Activated CD8-positive, alpha-beta memory T cell treated with anti-CD3 and anti-CD28 coated beads for 24 hours (primary cell): ENCODE data around the gene ZAP70.
"Not testable (repeated sequence)": the region's sequence is repeated elsewhere in the genome, so short reads cannot be mapped to it uniquely, and the experiment has no call there.

Source experiments
- DNase-seq: peaks from one replicate; pipeline ENCODE4 v3.0.0-alpha.2; 2020

Gene ZAP70

GRCh38 chr2:97699765-97700444, 13.5 kb upstream of the ZAP70 start:
- peak; percentile 87 for DNase-seq

GRCh38 chr2:97701186-97701585, 12.2 kb upstream of the ZAP70 start:
- no peak for DNase-seq

GRCh38 chr2:97701851-97702465, 11.4 kb upstream of the ZAP70 start:
- DNase-seq = no peak

GRCh38 chr2:97702731-97703470, 10.5 kb upstream of the ZAP70 start:
- no peak for DNase-seq

GRCh38 chr2:97703741-97704140, 9.6 kb upstream of the ZAP70 start:
- DNase-seq = no peak

- DNase-seq = peak; percentile 47
These were observed 8.4 kb upstream of the ZAP70 start for GRCh38 chr2:97704989-97705388.

GRCh38 chr2:97706112-97706511, 7.3 kb upstream of the ZAP70 start:
- peak; percentile 44 for DNase-seq

GRCh38 chr2:97706708-97707345, 6.5 kb upstream of the ZAP70 start:
- peak; percentile 32 for DNase-seq

GRCh38 chr2:97707362-97708047, 5.9 kb upstream of the ZAP70 start:
- DNase-seq = peak; percentile 53

- DNase-seq = no peak
These were observed 5.4 kb upstream of the ZAP70 start for GRCh38 chr2:97708048-97708380.

GRCh38 chr2:97708608-97709007, 4.8 kb upstream of the ZAP70 start:
- DNase-seq = no peak

- DNase-seq = no peak
These were observed 2.0 kb upstream of the ZAP70 start for GRCh38 chr2:97711394-97711711.

- DNase-seq = not testable (repeated sequence)
These were observed 1.2 kb upstream of the ZAP70 start for GRCh38 chr2:97712175-97712574.

- no peak for DNase-seq
These were observed 582 bp upstream of the ZAP70 start for GRCh38 chr2:97712693-97713295.

- DNase-seq = peak; percentile 78
These were observed 941 bp downstream of the ZAP70 start for GRCh38 chr2:97714084-97714949.

GRCh38 chr2:97714950-97715652, 1.7 kb downstream of the ZAP70 start:
- DNase-seq = peak; percentile 59

GRCh38 chr2:97715951-97716694, 2.7 kb downstream of the ZAP70 start:
- no peak for DNase-seq

- peak; percentile 73 for DNase-seq
These were observed 3.6 kb downstream of the ZAP70 start for GRCh38 chr2:97716695-97717612.

- DNase-seq = no peak
These were observed 4.2 kb downstream of the ZAP70 start for GRCh38 chr2:97717613-97717995.
